ENCODE measurements around the gene FBRSL1.

Gene FBRSL1

DNA sequence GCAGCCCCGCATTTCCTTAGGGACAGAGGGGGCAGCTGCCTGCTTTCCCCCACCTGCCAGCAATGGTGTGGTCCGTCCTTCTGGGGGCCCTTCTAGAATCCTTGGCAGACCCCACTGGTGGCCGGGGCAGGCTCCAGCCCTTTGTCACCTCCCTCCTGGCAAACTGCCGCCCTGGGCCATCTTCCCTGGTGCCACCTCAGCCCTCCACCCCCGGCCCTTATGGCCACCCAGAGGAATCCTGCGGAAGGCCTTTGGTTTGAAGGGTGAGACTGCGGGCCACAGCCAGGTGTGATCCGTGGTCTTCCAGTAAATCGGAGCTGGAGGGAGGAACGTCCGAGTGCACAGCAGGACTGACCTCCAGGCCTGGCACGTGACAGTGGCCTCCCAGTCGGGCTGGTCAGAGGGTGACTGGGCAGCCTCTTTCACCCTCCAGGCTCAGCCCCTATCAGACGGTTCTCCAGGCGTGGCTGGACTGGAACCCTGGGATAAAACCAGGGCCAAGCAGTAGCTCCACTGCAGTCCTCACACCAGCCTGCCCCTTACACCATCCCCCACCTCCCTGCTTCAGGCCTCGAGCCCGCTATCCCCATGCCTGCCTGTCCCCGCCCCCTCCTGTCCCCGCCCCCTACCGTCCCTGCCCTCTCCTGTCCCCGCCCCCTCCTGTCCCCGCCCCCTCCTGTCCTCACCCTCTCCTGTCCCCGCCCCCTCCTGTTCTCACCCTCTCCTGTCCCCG lies 12.4 kb downstream of the FBRSL1 start:
- no peak for DNase-seq (ENCODE audit: low read depth, low spot score)
- H3K4me3 ChIP-seq (ENCODE audit: low read depth, low read length) = no peak overlapping the region
- ChIA-PET POLR2A (interaction anchor here (0.5 kb wide), 1 partner anchor 12 kb away, joined by 3 read pairs; no protein-coding TSS in a partner anchor), CTCF (no interaction called here)
- no peak for TF ChIP-seq CTCF (IDR thresholded peaks at IDR 0.05; ENCODE audit: insufficient read depth, low read length, missing control alignments)

DNA sequence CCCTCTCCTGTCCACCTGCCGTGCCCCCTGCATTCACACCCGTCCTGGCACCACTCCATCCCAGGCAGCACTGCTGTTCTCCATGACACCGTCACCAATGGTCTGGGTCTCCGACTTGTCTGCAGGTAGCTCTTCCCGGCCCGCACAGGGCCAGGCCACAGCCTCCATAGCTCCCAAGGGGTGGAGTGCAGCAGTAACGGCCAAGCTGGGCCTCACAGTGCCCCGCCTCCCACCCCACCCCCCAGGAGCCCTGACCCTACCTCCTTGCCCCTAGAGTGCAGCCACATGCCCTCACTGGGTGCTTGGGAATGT lies 12.9 kb downstream of the FBRSL1 start:
- H3K4me3 ChIP-seq (ENCODE audit: low read depth, low read length) = no peak overlapping the region
- CTCF ChIA-PET = interaction anchor here (0.6 to 1.2 kb wide), 2 partner anchors 20 to 60 kb away, joined by 3 to 4 read pairs; no protein-coding TSS in a partner anchor
- POLR2A ChIA-PET = interaction anchor here (0.5 kb wide), 1 partner anchor 12 kb away, joined by 3 read pairs; no protein-coding TSS in a partner anchor
- DNase-seq (ENCODE audit: low read depth, low spot score) = no peak
- TF ChIP-seq CTCF (IDR thresholded peaks at IDR 0.05; ENCODE audit: insufficient read depth, low read length, missing control alignments) = no peak

GRCh38 chr12:132503618-132504204 lies 13.8 kb downstream of the FBRSL1 start:
- ChIA-PET POLR2A (no interaction called here), CTCF (interaction anchor here (0.6 to 1.2 kb wide), 2 partner anchors 19 to 59 kb away, joined by 3 to 4 read pairs; no protein-coding TSS in a partner anchor)
- no peak overlapping the region for H3K4me3 ChIP-seq (ENCODE audit: low read depth, low read length)
- DNase-seq (ENCODE audit: low read depth, low spot score) = no peak
- no peak for TF ChIP-seq CTCF (IDR thresholded peaks at IDR 0.05; ENCODE audit: insufficient read depth, low read length, missing control alignments)

GRCh38 chr12:132505105-132505851 lies 15.3 kb downstream of the FBRSL1 start:
- DNase-seq (ENCODE audit: low read depth, low spot score) = no peak
- ChIA-PET CTCF (interaction anchor here (2.6 kb wide), 1 partner anchor 18 kb away, joined by 14 read pairs; no protein-coding TSS in a partner anchor), POLR2A (no interaction called here)
- H3K4me3 ChIP-seq (ENCODE audit: low read depth, low read length) = no peak overlapping the region
- TF ChIP-seq CTCF (IDR thresholded peaks at IDR 0.05; ENCODE audit: insufficient read depth, low read length, missing control alignments) = no peak

GRCh38 chr12:132505852-132506219 lies 15.9 kb downstream of the FBRSL1 start:
- no peak for DNase-seq (ENCODE audit: low read depth, low spot score)
- POLR2A ChIA-PET = no interaction called here
- no peak for TF ChIP-seq CTCF (IDR thresholded peaks at IDR 0.05; ENCODE audit: insufficient read depth, low read length, missing control alignments)
- no peak overlapping the region for H3K4me3 ChIP-seq (ENCODE audit: low read depth, low read length)
- CTCF ChIA-PET = interaction anchor here (0.6 to 2.6 kb wide), 2 partner anchors 10 to 17 kb away, joined by 3 to 14 read pairs; no protein-coding TSS in a partner anchor

All from AG04449 (cell line).